GM12864 (cell line): ENCODE data around the gene PON1.

ENCODE experiments used
- DNase-seq: peaks from one replicate; pipeline ENCODE4 v3.0.0-alpha.2; 2011; ENCODE audit warnings: low read depth
- H3K4me3 ChIP-seq: 2 replicates; pipeline ENCODE4 v1.5.1; 2011; ENCODE audit warnings: mild to moderate bottlenecking, low read depth, low read length, control low read depth
- TF ChIP-seq, protein P1 (sequence below): IDR thresholded peaks from 2 replicates; pipeline ENCODE4 v1.5.1; 2011; ENCODE audit warnings: low read depth, mild to moderate bottlenecking, moderate library complexity, low read length, control low read depth, inconsistent platforms; ENCODE audit errors: missing control alignments

PON1 gene

GRCh38 chr7:95327356-95327755, 3.0 kb upstream of the PON1 start:
- no peak overlapping the region for H3K4me3 ChIP-seq
- no peak for DNase-seq
- TF ChIP-seq, protein P1, sequence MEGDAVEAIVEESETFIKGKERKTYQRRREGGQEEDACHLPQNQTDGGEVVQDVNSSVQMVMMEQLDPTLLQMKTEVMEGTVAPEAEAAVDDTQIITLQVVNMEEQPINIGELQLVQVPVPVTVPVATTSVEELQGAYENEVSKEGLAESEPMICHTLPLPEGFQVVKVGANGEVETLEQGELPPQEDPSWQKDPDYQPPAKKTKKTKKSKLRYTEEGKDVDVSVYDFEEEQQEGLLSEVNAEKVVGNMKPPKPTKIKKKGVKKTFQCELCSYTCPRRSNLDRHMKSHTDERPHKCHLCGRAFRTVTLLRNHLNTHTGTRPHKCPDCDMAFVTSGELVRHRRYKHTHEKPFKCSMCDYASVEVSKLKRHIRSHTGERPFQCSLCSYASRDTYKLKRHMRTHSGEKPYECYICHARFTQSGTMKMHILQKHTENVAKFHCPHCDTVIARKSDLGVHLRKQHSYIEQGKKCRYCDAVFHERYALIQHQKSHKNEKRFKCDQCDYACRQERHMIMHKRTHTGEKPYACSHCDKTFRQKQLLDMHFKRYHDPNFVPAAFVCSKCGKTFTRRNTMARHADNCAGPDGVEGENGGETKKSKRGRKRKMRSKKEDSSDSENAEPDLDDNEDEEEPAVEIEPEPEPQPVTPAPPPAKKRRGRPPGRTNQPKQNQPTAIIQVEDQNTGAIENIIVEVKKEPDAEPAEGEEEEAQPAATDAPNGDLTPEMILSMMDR: no peak

DNA sequence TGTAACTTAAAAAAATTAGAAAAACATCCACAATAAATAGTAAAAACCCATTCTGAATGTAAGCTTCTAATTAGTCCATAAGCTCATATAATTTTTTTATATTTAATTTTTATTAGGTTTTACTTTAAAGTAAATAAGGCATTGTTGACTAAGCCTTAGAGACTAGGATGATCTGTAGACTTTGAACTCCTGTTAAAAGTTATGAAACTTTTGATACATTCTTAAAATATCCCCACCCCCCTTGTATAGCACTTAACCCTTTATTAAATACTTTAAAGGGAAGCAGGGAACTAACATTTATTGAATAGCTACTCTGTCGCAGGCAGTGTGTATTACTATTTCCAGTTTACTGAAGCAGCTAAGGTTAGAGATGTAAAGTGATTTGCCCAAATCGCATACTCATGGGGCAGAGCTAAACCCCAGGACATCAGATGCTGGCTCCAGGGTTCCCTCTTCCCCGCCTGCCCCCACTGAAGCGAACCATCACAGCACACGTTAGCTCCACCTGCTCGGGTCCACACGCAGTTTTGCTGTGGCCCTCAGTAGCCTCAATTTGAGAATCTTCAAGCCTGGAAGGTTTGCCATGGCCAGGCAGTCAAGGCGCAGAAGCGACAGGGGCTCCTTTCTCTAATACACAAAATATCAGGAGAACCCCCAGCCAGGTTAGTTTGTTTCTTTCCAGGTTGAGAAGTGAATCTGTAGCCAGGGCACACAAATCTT, 762 bp downstream of the PON1 start:
- no peak overlapping the region for H3K4me3 ChIP-seq
- no peak for DNase-seq
- TF ChIP-seq, protein P1: no peak

DNA sequence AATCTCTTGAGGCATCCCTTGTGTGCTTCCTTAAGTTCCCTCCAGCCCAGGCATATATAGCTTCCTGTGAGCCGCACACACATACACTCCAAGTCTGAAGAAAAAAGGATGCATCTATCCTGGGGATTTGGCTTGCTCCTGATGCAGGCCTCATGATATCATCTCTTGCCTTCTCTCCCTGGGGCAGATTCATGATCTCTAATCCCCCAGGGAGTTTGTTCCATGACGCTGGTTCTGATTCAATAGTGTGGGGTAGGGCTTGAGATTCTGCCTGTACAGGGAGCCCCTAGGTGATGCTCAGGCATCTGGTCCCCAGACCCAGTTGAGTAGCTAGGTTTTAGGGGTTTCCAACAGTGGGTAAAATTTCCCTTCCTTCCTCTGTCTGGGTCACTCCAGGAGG, 1.5 kb downstream of the PON1 start:
- H3K4me3 ChIP-seq: no peak overlapping the region
- DNase-seq: no peak
- TF ChIP-seq, protein P1: no peak

DNA sequence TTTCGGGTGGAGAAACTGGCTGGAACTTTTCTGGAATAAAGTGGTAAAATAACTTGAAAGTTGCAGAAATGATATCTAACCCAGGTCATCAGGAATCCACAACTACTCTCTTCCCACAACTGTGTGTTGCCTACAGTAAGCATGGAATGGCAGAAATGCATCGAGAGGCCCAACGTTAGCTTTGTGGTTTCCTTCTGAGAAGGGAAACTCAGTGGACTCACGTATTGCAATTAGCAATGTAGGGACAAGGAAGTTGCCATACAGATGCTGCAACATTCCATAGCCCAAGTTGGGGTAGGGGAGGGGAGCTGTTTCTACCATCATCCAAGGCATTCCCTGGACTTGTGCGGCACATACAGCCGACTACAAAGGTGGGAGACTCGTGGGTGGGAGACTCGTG, 1.9 kb downstream of the PON1 start:
- TF ChIP-seq, protein P1: no peak
- no peak overlapping the region for H3K4me3 ChIP-seq
- no peak for DNase-seq

DNA sequence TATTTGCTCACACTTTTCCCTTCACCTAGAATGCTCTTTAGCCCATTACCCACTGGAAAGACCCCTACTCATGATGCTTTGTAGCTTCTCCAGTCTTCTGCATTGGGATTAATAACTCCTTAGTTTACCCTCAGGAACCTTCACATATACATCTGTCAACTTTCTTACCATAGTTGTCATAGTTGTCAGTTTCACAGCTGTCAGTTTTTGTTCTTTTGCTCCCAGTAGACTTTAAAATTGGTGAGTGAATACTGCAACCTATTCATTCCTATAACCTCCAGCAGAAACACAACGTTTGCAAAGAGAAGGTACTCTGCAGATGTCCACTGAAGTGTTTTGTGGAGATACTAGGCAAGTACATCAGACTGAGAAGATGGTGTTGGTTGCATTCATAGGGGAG, 2.6 kb downstream of the PON1 start:
- TF ChIP-seq, protein P1: no peak

GRCh38 chr7:95320651-95321050, 3.7 kb downstream of the PON1 start:
- TF ChIP-seq, protein P1: no peak
- no peak overlapping the region for H3K4me3 ChIP-seq
- DNase-seq: no peak

More for the DNA sequence above, 2.6 kb downstream of the PON1 start:
- no peak overlapping the region for H3K4me3 ChIP-seq
- DNase-seq: no peak

DNA sequence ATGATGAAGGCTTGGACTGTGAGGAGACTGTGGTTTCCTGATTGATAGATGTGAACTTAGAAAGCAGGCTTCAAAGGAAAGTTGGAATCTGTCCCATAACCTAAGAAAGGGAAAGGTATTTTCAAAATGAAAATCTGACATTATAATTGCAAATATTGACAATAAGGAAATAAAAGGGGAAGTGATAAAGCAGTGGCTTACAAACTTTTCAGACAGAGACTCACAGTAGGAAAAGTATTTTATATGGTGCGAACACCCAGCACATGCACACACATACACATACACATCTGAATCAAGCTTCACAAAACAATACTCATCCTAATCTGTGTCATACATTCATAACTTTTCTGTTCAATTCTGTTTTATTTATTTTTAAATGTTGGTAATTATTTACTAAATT, 4.8 kb downstream of the PON1 start:
- TF ChIP-seq, protein P1: no peak
- no peak for DNase-seq
- no peak overlapping the region for H3K4me3 ChIP-seq
